GM12872 (cell line): ENCODE data around the gene PRSS2.
A peak's percentile ranks its signal among the peaks of the same experiment; 100 is the strongest.

Experiments used
- TF ChIP-seq, protein P1 (sequence below): IDR thresholded peaks from 3 replicates; pipeline ENCODE4 v1.5.1; 2011; ENCODE audit warnings: low read depth, mild to moderate bottlenecking, low read length, moderate library complexity; ENCODE audit not compliant: insufficient read depth

The PRSS2 gene

DNA sequence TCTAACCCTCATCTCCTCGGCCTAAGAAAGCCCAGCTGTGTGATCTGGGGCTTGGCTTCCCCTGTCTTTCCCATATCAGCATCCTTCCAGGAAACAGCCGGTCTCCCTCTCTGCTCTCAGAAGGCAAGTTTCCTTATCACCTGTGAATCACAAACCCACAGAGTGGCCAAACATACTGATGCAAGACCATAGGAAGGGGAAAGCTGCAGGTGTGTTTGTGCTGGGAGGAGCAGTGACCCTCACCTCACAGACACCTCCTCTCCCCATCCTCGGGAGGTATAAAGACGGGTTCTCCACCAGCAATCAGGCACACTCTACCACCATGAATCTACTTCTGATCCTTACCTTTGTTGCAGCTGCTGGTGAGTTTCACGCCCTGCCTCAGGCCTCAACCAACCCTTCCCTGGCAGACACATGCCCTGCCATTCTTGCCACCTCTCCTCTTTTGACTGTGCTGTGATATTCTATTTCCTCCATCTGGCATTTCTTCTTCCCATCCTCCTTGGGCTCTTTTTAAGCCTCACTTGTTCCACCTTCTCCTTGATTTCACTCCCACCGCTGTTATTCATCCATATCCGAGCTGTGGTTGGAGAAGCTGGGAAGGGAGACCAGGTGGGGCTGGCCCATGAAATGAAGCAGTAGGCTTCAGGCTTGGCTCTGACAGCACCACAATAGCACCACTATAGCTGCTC lies at the start of gene PRSS2:
Gene PRSS2, plus strand, starts transcription at position 310 of the 692 bp plus-strand sequence. Its CDS starts 13 bp downstream, at position 323.
- TF ChIP-seq, protein P1, sequence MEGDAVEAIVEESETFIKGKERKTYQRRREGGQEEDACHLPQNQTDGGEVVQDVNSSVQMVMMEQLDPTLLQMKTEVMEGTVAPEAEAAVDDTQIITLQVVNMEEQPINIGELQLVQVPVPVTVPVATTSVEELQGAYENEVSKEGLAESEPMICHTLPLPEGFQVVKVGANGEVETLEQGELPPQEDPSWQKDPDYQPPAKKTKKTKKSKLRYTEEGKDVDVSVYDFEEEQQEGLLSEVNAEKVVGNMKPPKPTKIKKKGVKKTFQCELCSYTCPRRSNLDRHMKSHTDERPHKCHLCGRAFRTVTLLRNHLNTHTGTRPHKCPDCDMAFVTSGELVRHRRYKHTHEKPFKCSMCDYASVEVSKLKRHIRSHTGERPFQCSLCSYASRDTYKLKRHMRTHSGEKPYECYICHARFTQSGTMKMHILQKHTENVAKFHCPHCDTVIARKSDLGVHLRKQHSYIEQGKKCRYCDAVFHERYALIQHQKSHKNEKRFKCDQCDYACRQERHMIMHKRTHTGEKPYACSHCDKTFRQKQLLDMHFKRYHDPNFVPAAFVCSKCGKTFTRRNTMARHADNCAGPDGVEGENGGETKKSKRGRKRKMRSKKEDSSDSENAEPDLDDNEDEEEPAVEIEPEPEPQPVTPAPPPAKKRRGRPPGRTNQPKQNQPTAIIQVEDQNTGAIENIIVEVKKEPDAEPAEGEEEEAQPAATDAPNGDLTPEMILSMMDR: no peak

DNA sequence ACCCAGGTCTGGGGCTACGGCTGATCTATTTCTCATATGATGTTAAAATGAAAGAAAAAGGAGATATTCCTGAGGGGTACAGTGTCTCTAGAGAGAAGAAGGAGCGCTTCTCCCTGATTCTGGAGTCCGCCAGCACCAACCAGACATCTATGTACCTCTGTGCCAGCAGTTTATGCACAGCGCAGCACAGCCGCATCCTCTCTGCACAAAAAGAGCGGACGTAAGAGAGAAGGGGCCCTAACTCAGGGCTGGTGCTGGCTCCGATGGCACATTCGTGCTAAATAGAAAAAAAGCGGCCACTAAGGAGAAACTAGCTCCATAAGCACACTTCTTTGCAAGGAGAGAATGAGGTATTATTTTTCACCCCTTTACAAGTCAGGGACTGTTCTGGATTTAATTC lies 49.8 kb upstream of the PRSS2 start:
- TF ChIP-seq, protein P1: no peak

DNA sequence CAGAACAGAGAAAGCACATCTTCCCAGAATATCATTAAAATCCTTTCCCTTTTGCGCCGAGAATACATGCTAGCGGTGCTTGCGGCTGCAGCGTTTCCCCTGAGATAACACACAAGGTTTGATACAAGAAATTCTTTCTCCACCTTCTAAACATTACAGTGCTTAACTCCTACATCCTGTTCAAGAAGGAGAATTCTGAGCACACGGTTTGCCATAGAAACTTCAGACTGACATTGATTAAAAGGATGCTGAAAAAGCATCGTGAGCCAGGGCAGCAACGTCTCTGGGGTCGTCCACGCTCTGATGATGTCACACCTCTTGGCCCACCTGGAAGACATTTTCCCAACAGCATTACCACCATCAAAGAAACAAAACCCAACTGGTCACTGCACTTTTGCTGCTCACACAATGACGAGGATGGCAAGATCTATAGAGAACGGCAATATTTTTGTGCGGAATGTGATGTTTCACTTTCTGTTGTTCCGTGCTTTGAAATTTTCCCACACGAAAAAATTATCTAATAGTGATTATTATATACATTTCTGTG lies 48.4 kb upstream of the PRSS2 start:
- TF ChIP-seq, protein P1: no peak

DNA sequence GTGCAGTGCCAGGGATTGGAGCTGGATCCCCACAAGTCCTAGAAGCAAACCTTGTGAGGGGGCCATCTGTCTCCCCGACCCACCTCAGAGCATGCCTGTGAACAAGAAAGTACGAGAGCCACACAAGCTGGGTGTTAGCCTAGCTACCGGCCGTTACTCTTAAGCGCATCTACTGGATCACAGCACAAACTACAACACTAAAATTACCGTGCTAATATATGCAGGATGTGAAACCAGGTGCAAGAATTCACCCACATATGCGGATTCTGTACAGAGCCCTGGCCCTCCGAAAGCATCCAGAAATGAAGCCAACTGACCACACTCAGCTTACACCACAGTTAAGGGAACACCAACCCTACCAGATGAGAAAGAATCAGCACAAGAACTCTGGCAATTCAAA lies 37.5 kb upstream of the PRSS2 start:
- TF ChIP-seq, protein P1: no peak

DNA sequence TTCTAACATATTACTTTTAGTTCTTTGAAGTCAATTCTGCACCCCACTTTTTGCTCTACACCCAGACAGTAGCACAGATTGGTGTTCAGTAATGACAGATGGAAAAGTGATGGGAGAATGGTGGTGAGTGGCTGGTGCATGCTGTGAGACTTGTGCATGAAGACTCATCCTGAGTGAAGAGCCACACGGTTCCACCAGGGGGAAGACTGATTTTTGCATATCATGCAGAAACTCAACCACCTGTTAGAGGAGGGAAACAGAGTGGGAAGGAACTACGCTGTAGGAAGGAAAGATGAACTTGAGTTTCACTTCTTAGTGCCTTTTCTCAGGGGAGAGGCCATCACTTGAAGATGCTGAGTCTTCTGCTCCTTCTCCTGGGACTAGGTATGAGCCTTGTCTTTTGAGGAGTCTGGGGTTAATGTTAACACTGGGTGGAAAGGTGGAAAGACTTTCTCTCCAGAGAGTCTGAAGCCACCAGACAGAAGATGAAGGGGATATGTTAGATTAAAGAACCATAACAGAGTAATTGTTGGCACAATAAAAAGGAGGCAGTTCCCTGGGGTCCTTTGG lies 30.8 kb upstream of the PRSS2 start:
- TF ChIP-seq, protein P1: peak; percentile 41; the same call in 1 of the 3 replicates

DNA sequence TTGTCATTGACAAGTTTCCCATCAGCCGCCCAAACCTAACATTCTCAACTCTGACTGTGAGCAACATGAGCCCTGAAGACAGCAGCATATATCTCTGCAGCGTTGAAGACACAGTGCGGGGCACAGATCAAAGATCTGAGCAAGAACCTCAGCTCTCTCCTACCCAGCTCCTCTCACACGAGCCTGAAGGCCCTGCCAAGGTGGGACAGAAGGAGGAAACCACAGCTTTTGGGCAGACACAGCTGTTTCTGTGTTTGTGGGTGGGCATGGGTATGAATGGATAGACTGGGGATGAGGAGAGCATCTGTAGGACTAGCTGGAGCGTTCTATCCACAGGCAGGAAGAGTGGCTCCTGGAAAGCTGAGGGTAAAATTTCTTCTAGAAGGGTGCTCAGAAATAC lies 30.0 kb upstream of the PRSS2 start:
- TF ChIP-seq, protein P1: no peak

DNA sequence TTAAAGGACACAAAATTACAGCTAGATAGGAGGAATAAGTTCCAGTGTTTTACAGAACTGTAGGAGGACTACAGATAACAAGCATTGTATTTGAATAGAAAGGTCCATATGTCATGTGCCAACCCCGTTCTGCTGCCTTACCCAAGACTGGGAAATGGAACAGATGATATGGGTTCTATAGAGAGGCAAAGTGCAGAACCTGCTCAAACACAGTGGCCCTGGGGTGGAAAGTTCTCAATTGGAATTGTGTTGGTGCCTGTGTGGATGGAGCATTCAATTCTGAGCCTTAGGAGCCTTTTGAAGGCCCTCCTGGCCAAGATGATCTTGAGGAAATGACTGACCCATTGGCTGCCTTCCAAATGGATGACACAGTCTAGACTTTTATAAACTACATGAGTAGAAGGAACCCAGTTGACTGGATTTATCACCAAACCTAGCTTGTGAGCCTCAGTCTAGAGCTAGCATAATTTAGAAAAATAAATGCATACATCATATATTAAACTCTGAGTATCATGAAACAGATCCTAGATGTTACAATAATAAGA lies 25.6 kb upstream of the PRSS2 start:
- TF ChIP-seq, protein P1: no peak
